Heart left ventricle (tissue), 13 donors: ENCODE data around the gene ZNF835.

Experiments
- CTCF ChIP-seq, 12 donors: fragments of 200-600 bp; sonication (generic) in 4 of 12; IDR thresholded peaks; one replicate each; pipeline versions ENCODE4 v1.5.0 to v1.8.0; 2018 to 2022; ENCODE audit warnings: antibody characterized with exemption in 12 of 12, mild to moderate bottlenecking in 5 of 12
- POLR2A ChIP-seq, 2 donors: fragments of 450-650 bp; IDR thresholded peaks; one replicate each; pipeline ENCODE4 v1.6.1; 2017; ENCODE audit warnings: antibody characterized with exemption in 2 of 2, mild to moderate bottlenecking in 2 of 2, moderate library complexity in 2 of 2
- donor health status: ischemic (EF 13 %, LVEDD 7.1; RV severe dilation, severe dysfunction).
- donor health status: DM: no; HTN: yes; CAD: no.
- donor health status: DM: no; HTN: no; CAD: no.
- donor health status: ischemic (EF 25% LVEDD 6.9; RV normal size, moderate dysfunction).
- donor health status: ischemic (EF 25% LVEDD 5.7; RV mildly dilated, moderate dysfunction).
- donor health status: ischemic (EF 35%, LVEDD 5.7; RV mildly dilated, moderate dysfunction).
- donor health status: nonischemic (EF 11% LVEDD 7.7; RV severe dilation, severe dysfunction).
- donor health status: DM: yes; HTN: yes; CAD: no.
- donor health status: PGD.
- donor health status: ischemic (EF 29% LVEDD 5.4; RV normal size, mild dysfunction).
- donor health status: nonischemic (EF 23%, LVEDD 6.1; RV moderate dilation, normal function).

GRCh38 chr19:56712611-56713276, 41.2 kb upstream of the ZNF835 start:
- no peak for TF ChIP-seq CTCF (IDR thresholded peaks at IDR 0.05)
- no peak for TF ChIP-seq POLR2A (IDR thresholded peaks at IDR 0.05)
